ES-I3 (cell line): ENCODE data around the gene LRRC51.

Source experiments
- H3K36me3 ChIP-seq: 2 replicates; pipeline ENCODE4 v1.6.1; 2013; ENCODE audit warnings: mild to moderate bottlenecking, low read length, control low read depth, moderate library complexity; ENCODE audit not compliant: insufficient read depth
- H3K4me1 ChIP-seq: 2 replicates; pipeline ENCODE4 v1.6.1; 2013; ENCODE audit warnings: mild to moderate bottlenecking, control low read depth, low read length; ENCODE audit not compliant: insufficient read depth
- H3K9ac ChIP-seq: 2 replicates; pipeline ENCODE4 v1.6.1; 2013; ENCODE audit warnings: low read depth, mild to moderate bottlenecking, low read length, moderate library complexity
- H3K9me3 ChIP-seq: 2 replicates; pipeline ENCODE4 v1.6.1; 2013; ENCODE audit warnings: mild to moderate bottlenecking, low read length, moderate library complexity; ENCODE audit not compliant: control insufficient read depth, insufficient read depth

LRRC51 gene

DNA sequence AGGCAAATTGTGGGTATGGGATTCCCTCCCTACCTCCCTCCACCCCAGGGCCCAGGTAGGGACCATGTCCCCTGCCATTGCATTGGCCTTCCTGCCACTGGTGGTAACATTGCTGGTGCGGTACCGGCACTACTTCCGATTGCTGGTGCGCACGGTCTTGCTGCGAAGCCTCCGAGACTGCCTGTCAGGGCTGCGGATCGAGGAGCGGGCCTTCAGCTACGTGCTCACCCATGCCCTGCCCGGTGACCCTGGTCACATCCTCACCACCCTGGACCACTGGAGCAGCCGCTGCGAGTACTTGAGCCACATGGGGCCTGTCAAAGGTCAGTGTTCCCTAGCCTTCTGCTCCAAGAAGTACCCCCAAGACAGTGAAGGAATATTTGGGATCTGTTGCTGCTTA lies 25.2 kb downstream of the LRRC51 start, which contains the start of gene TOMT:
Gene TOMT (plus strand): TSS at position 37 of the 400 bp plus-strand sequence. CDS start 28 bp downstream, at position 65.
- Histone ChIP-seq H3K9me3 (no peaks in the 10 kb centered on the region), H3K36me3 (no peaks in the 10 kb centered on the region; the same call in 1 of the 2 replicates), H3K9ac (no peak within 1 kb of the TSS), H3K4me1 (0 out of 2 replicates have a peak, but pooled peaks cover 4% of the 10 kb centered on the region)

DNA sequence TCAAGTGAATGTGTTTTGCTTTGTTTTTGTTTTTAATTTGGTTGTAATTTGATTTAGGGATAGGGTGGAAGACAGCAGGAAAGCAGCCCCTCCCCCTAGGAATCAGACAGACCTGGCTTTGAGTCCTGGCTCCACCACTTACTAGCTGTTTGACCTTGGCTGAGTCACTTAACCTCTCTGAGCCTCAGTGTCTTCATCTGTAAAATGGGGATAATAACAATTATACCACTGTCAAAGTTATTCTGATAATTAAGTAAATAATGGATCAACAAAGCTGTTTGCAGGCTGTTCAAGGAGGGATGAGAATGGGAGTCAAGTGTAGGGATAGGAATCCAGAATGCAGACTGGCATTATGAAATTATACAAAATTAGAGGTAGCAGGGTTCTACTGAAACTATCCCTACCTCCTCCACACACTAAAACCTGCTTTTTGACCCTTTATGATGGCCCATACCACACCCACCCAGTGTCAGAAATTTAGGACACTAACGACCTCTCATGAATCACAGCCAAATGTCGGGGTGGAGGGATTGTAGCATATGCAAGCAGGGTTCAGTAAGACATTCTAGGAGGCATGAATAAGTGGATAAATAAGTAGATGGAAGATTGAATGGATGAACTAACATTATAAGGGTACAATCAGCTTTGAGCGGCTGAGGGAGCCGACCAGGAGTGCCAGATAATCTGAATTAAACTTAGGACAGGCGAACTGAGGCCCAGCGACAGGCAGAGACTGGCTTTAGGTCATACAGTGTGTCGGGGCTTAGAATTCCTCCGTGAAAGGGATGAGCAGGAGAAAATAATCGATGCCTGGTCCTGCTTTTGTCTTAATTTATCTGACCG lies 30.9 kb downstream of the LRRC51 start:
- H3K36me3 ChIP-seq = no peaks in the 10 kb centered on the region
- no peaks in the 10 kb centered on the region for H3K9me3 ChIP-seq
- H3K4me1 ChIP-seq = peaks cover 4% of the 10 kb centered on the region; the same call in 1 of the 2 replicates
- peak overlapping the region; percentile 96 for H3K9ac ChIP-seq

DNA sequence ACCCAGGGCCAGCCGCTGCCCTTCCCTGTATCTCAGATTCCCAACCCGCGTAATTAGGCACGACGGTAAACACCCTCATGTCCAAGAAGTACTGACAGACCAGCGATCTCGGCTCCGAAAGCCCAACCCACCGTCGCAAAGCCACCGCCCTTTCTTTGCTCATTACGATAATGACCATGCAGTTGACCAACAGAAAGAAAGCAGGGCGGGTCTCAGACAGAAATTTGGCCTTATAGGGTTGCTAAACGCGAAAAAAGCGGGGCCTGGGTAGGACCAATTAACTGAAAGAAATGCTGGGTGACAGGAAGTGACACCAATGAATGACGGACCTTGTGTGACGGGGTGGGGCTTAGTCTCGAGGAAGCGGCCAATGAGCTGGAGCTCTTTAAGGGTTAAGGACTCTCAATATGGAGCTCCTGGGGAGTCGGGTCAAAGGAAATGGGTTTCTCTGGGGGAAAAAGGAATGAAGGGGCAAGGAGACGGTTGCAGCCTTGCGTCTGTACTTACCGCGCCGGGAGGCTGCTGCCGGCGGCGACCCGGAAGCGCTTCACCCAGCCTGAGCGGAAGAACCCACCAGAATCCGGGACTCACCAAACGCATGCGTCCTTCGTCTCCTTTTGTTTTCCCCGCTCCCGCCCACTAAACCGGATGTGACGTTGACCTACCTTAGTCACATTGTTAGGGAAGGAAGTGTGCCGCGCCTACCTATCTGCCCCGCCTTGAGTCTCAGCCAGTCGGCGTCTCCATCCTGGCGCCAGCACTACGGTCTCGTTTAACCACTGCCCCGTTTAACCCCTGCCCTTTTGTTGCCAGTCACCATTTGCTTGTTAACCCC lies 31.7 kb downstream of the LRRC51 start, which contains the start of gene ANAPC15:
Gene ANAPC15 (minus strand): TSS at position 553 of the 835 bp plus-strand sequence. CDS start 1,419 bp downstream, outside the sequence.
- Histone ChIP-seq H3K9ac (peak within 1 kb of the TSS; percentile 96), H3K36me3 (no peaks in the 10 kb centered on the region), H3K9me3 (no peaks in the 10 kb centered on the region), H3K4me1 (peaks cover 4% of the 10 kb centered on the region; the same call in 1 of the 2 replicates)

DNA sequence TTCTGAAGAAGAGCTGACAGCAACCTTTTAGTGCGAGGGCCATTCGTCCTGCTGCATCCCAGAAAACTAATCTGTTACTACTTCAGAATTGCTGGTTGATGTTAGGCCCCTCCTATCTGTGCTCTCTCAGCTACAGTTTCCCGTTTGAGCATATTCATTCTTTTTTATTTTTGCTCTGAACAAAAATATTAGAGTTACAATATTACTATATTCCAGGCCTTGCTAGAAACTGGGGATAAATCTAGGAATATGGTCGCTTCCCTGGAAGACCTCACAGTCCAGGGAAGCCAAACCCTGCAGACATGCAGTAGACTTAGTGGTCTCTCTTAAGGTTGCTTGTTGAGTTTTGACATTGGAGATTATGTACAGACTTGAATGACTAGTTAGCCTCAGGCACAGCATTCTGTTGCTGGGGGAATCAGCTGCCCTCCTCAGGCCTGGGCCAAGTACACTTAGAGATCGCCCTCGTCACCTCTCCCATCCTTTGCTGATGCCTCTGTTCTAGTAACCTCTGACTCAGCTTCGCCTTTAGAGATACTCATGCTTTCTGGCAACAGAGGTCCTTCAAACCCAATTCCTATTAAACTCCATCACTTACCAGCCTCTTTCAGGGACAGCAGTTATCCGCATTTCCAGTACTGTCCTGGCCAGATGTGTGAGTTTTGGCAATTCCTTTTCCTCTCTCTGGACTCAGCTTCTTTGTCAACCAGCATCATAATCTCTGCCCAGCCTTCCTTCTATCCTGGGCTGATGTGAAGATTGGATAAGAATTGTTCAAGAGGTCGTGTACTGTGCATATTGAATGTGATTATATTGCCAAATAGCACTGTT lies 32.5 kb downstream of the LRRC51 start:
- peak overlapping the region; percentile 96 for H3K9ac ChIP-seq
- peaks cover 4% of the 10 kb centered on the region; the same call in 1 of the 2 replicates for H3K4me1 ChIP-seq
- H3K36me3 ChIP-seq = no peaks in the 10 kb centered on the region
- no peaks in the 10 kb centered on the region for H3K9me3 ChIP-seq

DNA sequence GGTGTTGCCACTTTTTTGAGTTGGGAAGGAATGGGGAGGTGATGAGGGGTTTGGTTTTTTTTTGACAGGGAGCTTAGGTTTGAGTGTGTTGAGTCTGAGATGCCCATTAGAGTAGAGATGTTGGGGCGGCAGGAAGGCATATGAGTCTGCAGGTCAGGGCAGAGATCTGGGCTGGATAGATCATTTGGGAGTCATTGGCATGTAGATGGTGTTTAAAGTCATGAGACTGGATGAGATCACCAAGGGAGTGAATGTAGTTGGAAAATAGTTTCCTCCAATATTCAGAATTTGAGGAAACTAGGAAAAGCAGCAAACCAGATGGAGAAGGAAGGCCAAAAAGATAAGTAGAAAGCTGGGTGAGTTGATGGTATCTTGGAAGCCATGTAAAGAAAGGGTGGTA lies 33.9 kb downstream of the LRRC51 start:
- H3K4me1 ChIP-seq = peaks cover 4% of the 10 kb centered on the region; the same call in 1 of the 2 replicates
- no peaks in the 10 kb centered on the region for H3K9me3 ChIP-seq
- no peaks in the 10 kb centered on the region for H3K36me3 ChIP-seq
- H3K9ac ChIP-seq = no peak overlapping the region

DNA sequence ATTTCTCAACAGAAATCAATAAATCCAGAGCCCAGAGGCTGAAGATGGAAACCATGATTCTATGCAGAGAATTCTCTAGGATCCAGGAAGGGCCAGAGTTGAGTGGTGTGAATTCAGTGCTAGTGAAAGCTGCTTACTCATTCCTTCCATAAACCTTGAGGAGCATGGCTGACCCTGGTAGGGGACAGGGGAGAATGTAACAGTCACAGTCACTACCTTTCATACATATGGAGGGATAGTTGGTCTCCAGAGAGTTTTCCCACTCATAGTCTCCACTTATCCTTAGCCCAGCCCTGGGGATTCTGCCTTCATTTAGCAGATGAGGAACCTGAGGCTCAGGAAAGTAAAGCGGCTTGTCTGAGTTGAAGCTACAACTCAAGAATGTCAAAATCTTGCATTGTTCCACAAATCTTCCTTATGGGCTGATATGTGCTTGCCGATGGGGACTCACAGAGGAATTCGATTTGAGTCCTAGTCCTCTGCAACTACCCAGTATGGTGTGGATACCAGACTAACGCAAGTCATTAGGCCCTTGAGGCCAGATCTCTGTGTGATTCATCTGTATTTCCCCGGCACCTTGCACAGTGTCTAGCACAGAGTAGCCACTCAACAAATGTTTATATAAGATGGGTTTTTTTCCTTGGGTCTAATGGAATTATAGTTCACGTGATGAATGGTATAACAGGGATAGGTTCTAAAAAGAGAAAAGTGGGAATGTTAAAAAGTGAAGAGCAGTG lies 35.5 kb downstream of the LRRC51 start:
- Histone ChIP-seq H3K4me1 (peaks cover 4% of the 10 kb centered on the region; the same call in 1 of the 2 replicates), H3K36me3 (no peaks in the 10 kb centered on the region), H3K9me3 (no peaks in the 10 kb centered on the region), H3K9ac (no peak overlapping the region)

DNA sequence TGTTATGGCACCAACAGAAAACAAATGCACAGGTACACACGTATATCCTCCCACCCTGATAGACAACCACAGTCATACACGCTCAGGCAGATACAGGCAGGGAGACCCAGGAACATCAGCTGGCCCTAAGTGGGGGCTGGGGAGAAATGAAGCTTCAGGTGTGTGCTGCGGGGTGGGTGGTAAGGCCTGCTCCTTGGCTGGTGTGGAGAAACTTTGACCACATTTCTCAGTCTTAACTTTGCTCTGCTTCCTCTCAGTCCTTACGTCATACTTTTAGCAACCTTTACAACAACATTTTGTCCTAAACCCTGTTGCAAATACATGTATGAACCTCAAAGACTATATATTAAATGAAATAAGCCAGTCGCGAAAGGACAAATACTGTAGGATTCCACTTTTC lies 38.5 kb downstream of the LRRC51 start:
- no peaks in the 10 kb centered on the region for H3K9me3 ChIP-seq
- no peak overlapping the region for H3K9ac ChIP-seq
- no peaks in the 10 kb centered on the region for H3K36me3 ChIP-seq
- H3K4me1 ChIP-seq = no peaks in the 10 kb centered on the region

DNA sequence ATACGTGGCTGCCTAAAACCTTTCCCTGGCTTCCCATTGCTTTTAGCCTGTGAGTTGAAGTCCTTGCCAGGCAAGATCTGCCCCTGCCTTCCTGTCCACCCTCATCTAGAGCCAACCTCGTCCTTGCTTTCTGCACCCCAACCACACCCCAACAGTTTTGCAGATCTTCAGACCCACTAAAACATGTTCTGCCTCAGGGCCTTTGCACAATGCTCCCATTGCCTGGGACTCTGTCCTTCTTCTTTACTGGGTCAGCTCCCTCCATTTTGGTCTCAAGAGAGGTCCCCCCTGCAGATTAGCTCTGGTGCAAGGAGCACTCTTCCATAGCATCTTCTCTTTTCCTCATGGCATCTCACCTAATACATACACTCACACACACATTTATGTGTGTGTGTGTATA lies 40.3 kb downstream of the LRRC51 start:
- Histone ChIP-seq H3K4me1 (no peaks in the 10 kb centered on the region), H3K9me3 (no peaks in the 10 kb centered on the region), H3K36me3 (no peaks in the 10 kb centered on the region), H3K9ac (no peak overlapping the region)

DNA sequence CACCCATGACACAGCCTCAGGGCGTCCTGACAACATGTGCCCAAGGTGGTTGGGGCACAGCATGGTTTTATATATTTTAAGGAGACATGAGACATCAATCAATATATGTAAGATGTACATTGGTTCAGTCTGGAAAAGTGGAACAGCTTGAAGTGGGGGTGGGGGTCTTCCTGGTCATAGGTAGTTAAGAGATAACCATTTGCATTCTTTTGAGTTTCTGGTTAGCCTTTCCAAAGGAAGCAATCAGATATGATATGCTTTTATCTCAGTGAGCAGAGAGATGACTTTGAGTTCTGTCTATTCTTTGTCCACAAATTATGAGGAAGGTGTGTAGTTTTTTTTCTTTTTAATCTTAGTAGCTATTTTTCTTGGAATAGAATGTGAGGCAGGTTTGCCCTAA lies 42.0 kb downstream of the LRRC51 start:
- Histone ChIP-seq H3K9me3 (no peaks in the 10 kb centered on the region; the same call in 1 of the 2 replicates), H3K36me3 (no peaks in the 10 kb centered on the region), H3K9ac (no peak overlapping the region), H3K4me1 (no peaks in the 10 kb centered on the region)

DNA sequence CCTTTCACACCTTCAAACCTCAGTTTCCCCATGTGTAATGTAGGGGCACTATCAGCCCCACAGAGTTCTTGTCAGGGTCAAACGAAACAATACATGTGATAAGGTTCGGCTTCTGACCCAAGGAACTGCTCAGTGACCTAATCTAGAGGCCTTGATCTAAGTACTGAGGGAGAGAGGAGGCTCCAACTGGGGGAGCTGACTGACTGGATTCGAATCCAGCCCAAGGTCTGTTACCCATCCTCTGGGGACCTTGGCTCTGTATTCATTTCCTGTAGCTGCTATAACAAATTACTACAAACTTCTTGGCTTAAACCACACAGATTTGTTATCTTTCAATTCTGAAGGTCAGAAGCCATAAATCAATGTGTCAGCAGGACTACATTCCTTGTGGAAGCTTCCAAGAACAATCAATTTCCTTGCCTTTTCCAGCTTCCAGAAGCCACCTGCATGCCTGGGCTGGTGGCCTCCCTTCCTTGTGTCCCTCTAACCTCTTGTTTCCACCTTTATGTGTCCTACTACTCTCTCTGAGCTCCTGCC lies 42.5 kb downstream of the LRRC51 start:
- no peaks in the 10 kb centered on the region; the same call in 1 of the 2 replicates for H3K9me3 ChIP-seq
- H3K9ac ChIP-seq = no peak overlapping the region
- H3K36me3 ChIP-seq = no peaks in the 10 kb centered on the region
- H3K4me1 ChIP-seq = no peaks in the 10 kb centered on the region

DNA sequence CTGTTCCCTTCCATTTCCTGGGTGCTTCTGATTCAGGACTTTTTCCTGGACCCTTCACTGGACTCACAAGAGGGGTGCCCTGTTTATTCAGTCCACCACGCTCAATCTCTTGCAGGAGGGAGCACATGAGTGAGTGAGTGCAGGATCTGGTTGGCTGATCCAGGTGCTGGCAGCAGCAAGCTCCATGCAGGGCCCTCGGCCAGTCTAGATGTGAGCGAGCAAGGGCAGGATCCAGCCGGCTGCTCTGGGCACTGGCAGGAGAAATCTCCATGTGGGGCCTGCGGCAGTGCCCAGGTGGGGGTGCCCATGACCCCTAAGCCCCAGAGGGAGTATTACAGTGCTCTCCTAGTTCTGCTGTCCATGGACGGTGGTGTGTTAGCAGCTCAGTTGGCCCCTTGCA lies 43.4 kb downstream of the LRRC51 start:
- Histone ChIP-seq H3K9me3 (peaks cover 3% of the 10 kb centered on the region), H3K36me3 (no peaks in the 10 kb centered on the region), H3K9ac (no peak overlapping the region), H3K4me1 (no peaks in the 10 kb centered on the region)

DNA sequence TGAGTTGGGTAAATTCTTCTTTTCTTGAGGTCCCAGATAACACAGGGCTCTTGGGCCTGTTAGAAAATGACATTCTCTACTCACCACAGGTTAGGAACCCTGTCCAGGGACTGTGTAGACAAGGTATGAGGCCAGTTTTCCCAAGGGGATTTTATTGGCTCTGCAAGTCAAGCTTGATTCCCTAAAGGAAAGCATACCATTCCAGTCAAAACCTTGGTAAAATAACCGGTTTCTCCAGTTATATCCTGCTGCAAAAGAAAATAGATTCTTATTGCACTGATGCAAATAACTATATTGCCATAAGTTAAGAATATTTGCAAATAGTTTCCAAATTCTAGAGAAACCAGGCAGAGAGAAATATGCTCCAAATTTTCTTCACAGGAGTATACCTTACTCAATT lies 45.3 kb downstream of the LRRC51 start:
- no peaks in the 10 kb centered on the region for H3K4me1 ChIP-seq
- H3K9ac ChIP-seq = no peak overlapping the region
- H3K9me3 ChIP-seq = peaks cover 3% of the 10 kb centered on the region
- no peaks in the 10 kb centered on the region for H3K36me3 ChIP-seq

DNA sequence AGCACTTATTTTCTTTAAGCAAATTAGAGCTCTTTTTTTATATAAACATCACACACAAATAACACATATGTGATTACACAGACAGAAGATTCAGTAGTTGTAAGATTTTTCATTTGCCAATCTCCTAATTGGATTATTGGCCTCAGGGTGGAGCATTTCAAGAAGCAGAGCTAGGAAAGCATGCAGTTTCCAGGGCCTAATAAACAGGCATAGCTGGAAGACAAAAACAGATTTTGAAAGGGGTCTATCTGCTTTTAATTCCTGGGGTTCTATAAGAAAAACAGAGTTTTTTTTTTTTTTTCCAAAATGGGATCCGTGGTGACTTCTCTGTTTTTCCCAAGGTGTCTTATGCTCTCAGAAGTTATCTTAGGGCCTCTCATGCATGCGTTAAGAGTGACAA lies 47.3 kb downstream of the LRRC51 start:
- H3K9ac ChIP-seq = no peak overlapping the region
- no peaks in the 10 kb centered on the region for H3K4me1 ChIP-seq
- H3K36me3 ChIP-seq = no peaks in the 10 kb centered on the region
- H3K9me3 ChIP-seq = peaks cover 3% of the 10 kb centered on the region
